Caki2 (cell line): Measurements from ENCODE around the gene ALDOC. TPM values are rescaled to one million over a fixed set of nuclear protein-coding genes. Genes with fewer than 3 reads are reported as not detected.
"Not testable (repeated sequence)": the region's sequence is repeated elsewhere in the genome, so short reads cannot be mapped to it uniquely, and the experiment has no call there.

Experiments
- DNase-seq: peaks from one replicate; pipeline ENCODE4 v3.0.0-alpha.2; 2015; ENCODE audit warnings: low read depth
- in situ Hi-C: cut with HindIII; loops from 2 replicates; pipeline ENCODE4 v1.10.0; 2016; ENCODE audit warnings: low sequenced_read_pairs, low pct_unique_long_range_greater_than_20kb, mixed read lengths
- total RNA-seq: library from RNA; depleted of rRNA; stranded (reverse); fragments of >200 nt; shearing (Covaris generic); gene quantifications from 2 replicates; pipeline ENCODE4 v1.2.3, GENCODE V29; 2014; ENCODE audit warnings: low replicate concordance; rRNA removed

ALDOC gene
- total RNA-seq = 178 and 219 TPM in 2 replicates

DNA sequence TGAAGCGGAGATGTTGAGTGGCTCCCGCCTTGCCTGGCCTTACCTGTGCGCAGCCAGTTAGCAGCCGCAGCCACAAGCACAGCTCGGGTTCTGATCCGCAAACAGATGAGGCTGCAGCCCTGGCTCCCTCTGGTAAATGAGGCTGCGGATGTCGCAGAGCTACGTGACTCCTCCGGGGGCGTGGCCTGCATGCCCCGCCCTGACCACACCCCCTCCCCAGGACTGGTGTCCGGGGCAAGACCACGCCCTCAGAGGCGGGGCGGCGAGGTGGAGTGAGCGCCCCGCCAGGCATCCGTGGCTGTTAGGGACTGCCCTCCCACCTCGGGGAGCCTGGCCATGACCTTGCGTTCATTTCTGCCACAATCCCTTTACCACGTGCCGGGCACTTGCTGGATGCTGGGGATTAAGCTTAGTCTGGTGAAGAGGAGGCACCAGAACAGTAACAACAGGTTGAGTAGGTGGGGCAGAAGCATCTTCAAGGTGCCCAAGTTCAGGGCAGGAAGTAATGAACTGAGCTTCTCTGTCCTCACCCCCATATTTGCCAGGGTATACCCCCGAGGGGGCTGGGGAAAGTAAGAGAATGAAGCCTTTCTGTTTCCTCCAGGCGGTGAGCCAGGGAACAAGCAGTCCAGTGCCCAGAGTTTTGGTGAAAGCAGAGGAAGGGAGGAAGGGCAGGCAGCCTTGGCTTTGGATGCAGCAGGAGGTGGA lies at the start of gene ALDOC:
Gene ALDOC, minus strand, starts transcription at position 138 of the 708 bp plus-strand sequence. CDS start 1,363 bp downstream, outside the sequence.
- peak; percentile 92 for DNase-seq
- in situ Hi-C loops = no loop called here

GRCh38 chr17:28624148-28624547 lies 47.5 kb upstream of the ALDOC start:
- DNase-seq = no peak
- in situ Hi-C loops = no loop called here

- in situ Hi-C loops = no loop called here
- no peak for DNase-seq
These were observed 47.0 kb upstream of the ALDOC start for GRCh38 chr17:28623696-28624095.

GRCh38 chr17:28622186-28622585 lies 45.5 kb upstream of the ALDOC start:
- in situ Hi-C loops = no loop called here
- DNase-seq = no peak

- no peak for DNase-seq
- in situ Hi-C loops = no loop called here
These were observed 43.3 kb upstream of the ALDOC start for GRCh38 chr17:28620010-28620409.

GRCh38 chr17:28618464-28618863 lies 41.8 kb upstream of the ALDOC start:
- no peak for DNase-seq
- in situ Hi-C loops = no loop called here

GRCh38 chr17:28616281-28616680 lies 39.6 kb upstream of the ALDOC start:
- no peak for DNase-seq
- in situ Hi-C loops = no loop called here

GRCh38 chr17:28615260-28615940 lies 38.7 kb upstream of the ALDOC start:
- in situ Hi-C loops = no loop called here
- DNase-seq = no peak

DNA sequence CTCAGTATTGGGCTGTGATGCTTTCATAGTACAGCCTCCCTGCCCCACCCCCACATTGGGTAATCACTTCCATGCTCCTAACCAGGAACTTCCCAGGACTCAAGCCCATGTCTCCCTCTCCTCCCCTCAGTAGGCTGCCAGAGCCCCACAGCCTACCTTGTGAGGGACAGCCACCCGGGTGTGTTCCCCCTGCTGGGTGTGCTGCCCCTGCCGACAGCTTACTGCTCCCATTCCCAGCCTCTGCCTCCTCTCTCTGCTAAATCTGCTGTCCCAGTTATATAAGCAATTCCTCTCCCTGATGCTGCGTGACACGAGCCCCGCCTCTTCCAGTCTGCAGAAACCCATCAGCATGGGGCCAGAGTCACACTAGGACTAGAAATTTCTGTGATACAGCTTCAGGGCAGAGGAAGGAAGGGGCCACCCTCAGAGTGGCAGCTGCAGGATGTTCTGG lies 37.3 kb upstream of the ALDOC start, which contains the start of gene RSKR:
Gene RSKR, minus strand, starts transcription at position 255 of the 451 bp plus-strand sequence. Its CDS starts 24 bp downstream, at position 231.
- DNase-seq = no peak
- in situ Hi-C loops = no loop called here

DNA sequence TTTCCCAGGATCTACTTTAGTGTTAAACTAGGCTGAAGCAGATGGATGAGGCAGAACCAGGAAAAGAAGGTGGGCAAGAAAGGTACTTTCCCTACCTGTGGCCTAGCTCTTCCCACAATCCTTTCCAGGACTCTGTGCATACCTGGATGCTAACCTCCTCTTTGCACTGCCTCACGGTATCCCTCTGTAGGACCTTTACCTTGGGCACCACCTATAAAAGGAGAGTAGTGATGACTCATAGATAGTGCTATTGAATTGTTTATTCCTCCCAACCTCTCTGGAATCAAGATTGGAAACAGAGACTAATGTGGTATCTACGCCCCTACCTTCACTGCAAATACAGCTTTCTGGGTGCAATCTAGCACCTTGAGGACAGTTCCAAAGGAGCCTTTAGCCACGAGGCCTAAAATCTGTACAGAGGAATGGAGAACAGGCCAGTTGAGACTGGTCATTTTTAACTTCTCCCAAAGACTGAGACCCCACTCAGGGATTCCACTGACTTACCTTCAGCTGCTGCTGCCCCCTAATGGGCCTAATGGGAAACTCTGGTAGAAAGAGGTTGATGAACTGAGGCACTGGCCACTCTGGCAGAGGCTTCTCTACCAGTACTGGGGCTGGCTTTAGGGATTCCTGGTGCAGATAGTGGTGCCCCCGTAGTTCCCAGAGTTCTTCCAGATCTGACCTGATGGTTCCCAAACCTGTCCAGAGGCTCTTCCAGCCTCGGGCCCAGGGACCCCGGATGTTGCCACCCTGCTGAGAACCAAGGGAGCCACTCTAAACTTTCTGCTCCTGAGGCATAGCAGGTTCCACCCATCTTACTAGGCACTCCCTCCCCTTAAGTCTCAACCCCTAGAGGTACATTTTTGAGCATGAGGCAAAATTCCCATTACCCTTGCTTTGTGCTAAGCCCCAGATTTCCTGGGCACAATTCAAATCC lies 36.5 kb upstream of the ALDOC start:
- in situ Hi-C loops = no loop called here
- DNase-seq = peak; percentile 14

DNA sequence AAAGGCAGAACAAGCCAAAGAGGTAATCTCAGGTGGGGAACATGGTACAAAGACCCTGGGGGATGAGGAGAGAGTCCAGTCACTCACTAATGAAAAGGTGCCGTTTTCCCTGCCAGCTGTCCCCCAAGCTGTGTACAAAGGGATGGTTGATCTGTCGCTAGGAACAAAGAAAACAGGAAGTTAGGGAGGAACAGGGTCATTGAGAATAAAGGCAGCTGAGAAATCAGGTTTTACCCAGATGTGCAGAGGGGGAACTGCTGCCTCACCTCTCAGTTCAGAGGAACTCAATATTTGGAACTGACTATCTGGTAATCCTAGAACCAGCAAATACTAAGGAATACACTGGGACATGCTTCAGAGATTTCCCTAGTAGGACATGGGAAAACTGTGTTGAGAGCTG lies 35.8 kb upstream of the ALDOC start:
- no peak for DNase-seq
- in situ Hi-C loops = no loop called here

GRCh38 chr17:28610376-28610775 lies 33.7 kb upstream of the ALDOC start:
- in situ Hi-C loops = no loop called here
- DNase-seq = no peak

DNA sequence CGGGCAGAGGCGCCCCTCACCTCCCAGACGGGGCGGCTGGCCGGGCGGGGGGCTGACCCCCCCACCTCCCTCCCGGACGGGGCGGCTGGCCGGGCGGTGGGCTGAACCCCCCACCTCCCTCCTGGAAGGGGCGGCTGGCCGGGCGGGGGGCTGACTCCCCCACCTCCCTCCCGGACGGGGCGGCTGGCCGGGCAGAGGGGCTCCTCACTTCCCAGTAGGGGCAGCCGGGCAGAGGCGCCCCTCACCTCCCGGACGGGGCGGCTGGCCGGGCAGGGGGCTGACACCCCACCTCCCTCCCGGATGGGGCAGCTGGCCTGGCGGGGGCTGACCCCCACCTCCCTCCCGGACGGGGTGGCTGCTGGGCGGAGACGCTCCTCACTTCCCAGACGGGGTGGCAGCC lies 27.3 kb upstream of the ALDOC start:
- in situ Hi-C loops = not testable (repeated sequence)

DNA sequence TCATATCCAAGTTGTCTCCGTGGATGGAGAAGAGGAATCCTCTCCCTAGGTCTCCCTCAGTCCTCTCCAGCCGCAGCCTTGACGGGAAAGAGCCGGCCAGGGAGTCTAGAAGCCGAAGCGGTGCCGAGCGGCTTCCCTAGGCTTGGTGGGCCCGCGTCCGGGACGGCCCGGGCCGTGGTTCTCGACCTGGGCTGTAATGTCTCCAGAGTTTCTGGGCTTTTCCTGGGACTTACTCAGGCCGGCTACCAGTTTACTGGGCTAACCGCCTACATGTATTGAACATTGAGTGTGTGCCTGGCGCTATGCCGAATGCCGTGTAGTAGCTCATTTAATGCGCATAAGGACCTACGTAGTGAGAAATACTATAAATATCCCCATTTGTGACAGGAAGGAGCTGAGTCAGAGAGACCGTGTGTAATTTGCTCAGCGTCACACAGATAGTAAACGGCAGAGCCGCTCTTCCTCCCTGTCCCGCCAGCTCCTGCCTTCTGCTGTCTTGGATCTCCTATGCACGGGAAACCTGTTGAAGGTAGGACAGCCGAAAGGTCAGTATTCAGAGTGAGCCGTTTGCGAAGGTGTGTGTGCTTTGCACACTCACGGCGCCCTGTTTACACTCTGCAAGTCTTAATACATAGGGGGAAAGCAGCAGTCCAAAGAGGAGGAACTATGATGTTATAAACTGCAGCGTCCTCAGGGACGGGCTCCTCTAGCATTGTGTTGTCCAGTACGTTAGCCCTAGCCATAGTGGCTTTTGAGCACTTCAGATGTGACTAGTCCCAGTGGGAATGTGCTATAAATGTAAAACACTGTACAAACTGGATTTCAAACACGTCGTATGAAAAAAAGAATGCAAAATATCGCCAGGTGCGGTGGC lies 22.9 kb upstream of the ALDOC start:
- DNase-seq = peak; percentile 74
- in situ Hi-C loops = no loop called here

More for the DNA sequence above, 27.3 kb upstream of the ALDOC start:
- not testable (repeated sequence) for DNase-seq

- in situ Hi-C loops = no loop called here
- peak; percentile 94 for DNase-seq
These were observed 22.2 kb upstream of the ALDOC start, which contains the start of gene SPAG5 for GRCh38 chr17:28598799-28599310. Gene SPAG5 (minus strand): TSS chr17:28599025. CDS start chr17:28598946, 79 bp downstream.

GRCh38 chr17:28598389-28598788 lies 21.7 kb upstream of the ALDOC start:
- in situ Hi-C loops = no loop called here
- no peak for DNase-seq

DNA sequence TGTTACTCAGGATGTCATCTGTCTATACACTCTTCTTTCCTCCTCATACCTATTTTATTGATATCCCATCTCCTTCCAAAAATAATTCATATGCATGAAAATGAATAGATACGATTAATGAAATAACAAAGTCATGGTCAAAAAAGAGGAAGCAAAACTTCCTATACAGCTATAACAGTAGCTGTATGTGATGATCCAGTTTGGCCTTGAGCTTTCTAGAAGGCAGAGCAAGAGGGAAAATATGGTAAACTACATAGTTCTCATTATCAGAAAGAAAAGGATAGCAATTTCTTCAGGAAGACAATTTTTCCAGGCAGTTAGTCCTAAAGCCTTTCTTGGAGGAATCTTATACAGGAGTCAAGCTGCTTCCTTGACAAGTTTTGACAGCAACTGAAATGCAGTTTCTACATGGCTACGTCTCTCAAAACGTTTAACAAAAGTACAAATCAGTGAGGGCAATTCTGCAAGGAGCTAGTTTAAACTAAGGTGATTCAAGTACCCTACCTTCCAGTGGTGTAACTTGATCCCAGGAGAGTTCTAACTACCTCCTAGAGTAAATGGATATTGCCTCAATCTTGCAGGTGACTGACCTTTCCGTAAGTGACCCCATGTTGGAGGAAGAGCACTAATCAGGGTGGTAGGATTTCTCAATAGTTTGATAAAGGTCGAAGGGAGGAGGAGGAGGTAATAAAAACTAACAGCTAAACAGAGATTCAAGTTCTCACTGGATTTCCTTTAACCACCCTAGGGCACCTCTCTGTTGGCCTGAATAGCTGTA lies 21.1 kb upstream of the ALDOC start:
- DNase-seq = no peak
- in situ Hi-C loops = no loop called here
